ENCODE measurements around the gene MARCHF7. TPM values are rescaled to one million over a fixed set of nuclear protein-coding genes. Genes with fewer than 3 reads are reported as not detected.

The MARCHF7 gene
- total and polyA plus RNA-seq, 2 donors (not counting 1 experiment from before 2014, with no cell fraction given) = 65.6 to 97.1 TPM

- Histone ChIP-seq H3K27ac (ENCODE audit: insufficient read depth, low read length) (no peak overlapping the region), H2AFZ (ENCODE audit: low read length) (no peak overlapping the region), H3K4me2 (ENCODE audit: extremely low read depth, insufficient read depth, low read length) (no peak overlapping the region), H3K9ac (ENCODE audit: insufficient read depth, low read length) (no peak overlapping the region), H3K27me3 (ENCODE audit: control insufficient read depth, insufficient read depth, low read length) (no peaks in the 10 kb centered on the region), H3K36me3 (ENCODE audit: control insufficient read depth, insufficient read depth, low read length) (no peaks in the 10 kb centered on the region), H4K20me1 (ENCODE audit: control insufficient read depth, extremely low read depth, insufficient read depth, low read length) (no peaks in the 10 kb centered on the region), H3K9me3 (ENCODE audit: control insufficient read depth, insufficient read depth, low read depth, low read length) (no peaks in the 10 kb centered on the region), H3K4me3 (replicated peaks in 1 of 4; ENCODE audit: control extremely low read depth in 1 of 4, insufficient read depth in 1 of 4, low read depth in 3 of 4, low read length in 4 of 4) (no peak overlapping the region), H3K4me1 (ENCODE audit: control insufficient read depth, extremely low read depth, insufficient read depth, low read length) (no peaks in the 10 kb centered on the region), H3K79me2 (ENCODE audit: control insufficient read depth, insufficient read depth, low read length) (no peaks in the 10 kb centered on the region)
- TF ChIP-seq CTCF (conservative IDR thresholded peaks at IDR 0.05 in 1 of 2, IDR thresholded peaks at IDR 0.05 in 1 of 2; ENCODE audit: low read depth in 1 of 2, low read length in 2 of 2) (no peak), EZH2 (IDR thresholded peaks at IDR 0.05; ENCODE audit: low read length, missing control alignments) (no peak)
- DNase-seq (ENCODE audit: low read depth in 2 of 2) = no peak
These were observed 8.8 kb upstream of the MARCHF7 start for GRCh38 chr2:159703491-159703890.

GRCh38 chr2:159706385-159706980 is 5.8 kb upstream of the MARCHF7 start:
- peak overlapping the region; percentile 55 for H2AFZ ChIP-seq (ENCODE audit: low read length)
- H4K20me1 ChIP-seq (ENCODE audit: control insufficient read depth, extremely low read depth, insufficient read depth, low read length) = no peaks in the 10 kb centered on the region
- H3K4me1 ChIP-seq (ENCODE audit: control insufficient read depth, extremely low read depth, insufficient read depth, low read length) = no peaks in the 10 kb centered on the region
- no peak overlapping the region for H3K27ac ChIP-seq (ENCODE audit: insufficient read depth, low read length)
- DNase-seq (ENCODE audit: low read depth in 2 of 2) = peak; percentile 21 to 31
- H3K36me3 ChIP-seq (ENCODE audit: control insufficient read depth, insufficient read depth, low read length) = no peaks in the 10 kb centered on the region
- no peaks in the 10 kb centered on the region for H3K27me3 ChIP-seq (ENCODE audit: control insufficient read depth, insufficient read depth, low read length)
- no peaks in the 10 kb centered on the region for H3K9me3 ChIP-seq (ENCODE audit: control insufficient read depth, insufficient read depth, low read depth, low read length)
- peak overlapping the region; percentile 41 for H3K4me2 ChIP-seq (ENCODE audit: extremely low read depth, insufficient read depth, low read length)
- TF ChIP-seq CTCF (conservative IDR thresholded peaks at IDR 0.05 in 1 of 2, IDR thresholded peaks at IDR 0.05 in 1 of 2; ENCODE audit: low read depth in 1 of 2, low read length in 2 of 2) (no peak), EZH2 (IDR thresholded peaks at IDR 0.05; ENCODE audit: low read length, missing control alignments) (no peak)
- H3K9ac ChIP-seq (ENCODE audit: insufficient read depth, low read length) = no peak overlapping the region
- peak overlapping the region in 1 of 4 experiments; percentile 9 for H3K4me3 ChIP-seq (replicated peaks in 1 of 4; ENCODE audit: control extremely low read depth in 1 of 4, insufficient read depth in 1 of 4, low read depth in 3 of 4, low read length in 4 of 4)
- no peaks in the 10 kb centered on the region for H3K79me2 ChIP-seq (ENCODE audit: control insufficient read depth, insufficient read depth, low read length)

- TF ChIP-seq CTCF (conservative IDR thresholded peaks at IDR 0.05 in 1 of 2, IDR thresholded peaks at IDR 0.05 in 1 of 2; ENCODE audit: low read depth in 1 of 2, low read length in 2 of 2) = no peak
- no peak for TF ChIP-seq EZH2 (IDR thresholded peaks at IDR 0.05; ENCODE audit: low read length, missing control alignments)
- Histone ChIP-seq H3K4me1 (ENCODE audit: control insufficient read depth, extremely low read depth, insufficient read depth, low read length) (no peaks in the 10 kb centered on the region), H3K27ac (ENCODE audit: insufficient read depth, low read length) (no peak overlapping the region), H3K4me2 (ENCODE audit: extremely low read depth, insufficient read depth, low read length) (no peak overlapping the region), H3K9me3 (ENCODE audit: control insufficient read depth, insufficient read depth, low read depth, low read length) (no peaks in the 10 kb centered on the region), H2AFZ (ENCODE audit: low read length) (no peak overlapping the region), H3K79me2 (ENCODE audit: control insufficient read depth, insufficient read depth, low read length) (peaks cover 9% of the 10 kb centered on the region), H3K27me3 (ENCODE audit: control insufficient read depth, insufficient read depth, low read length) (no peaks in the 10 kb centered on the region), H3K4me3 (replicated peaks in 1 of 4; ENCODE audit: control extremely low read depth in 1 of 4, insufficient read depth in 1 of 4, low read depth in 3 of 4, low read length in 4 of 4) (no peak overlapping the region), H4K20me1 (ENCODE audit: control insufficient read depth, extremely low read depth, insufficient read depth, low read length) (no peaks in the 10 kb centered on the region), H3K9ac (ENCODE audit: insufficient read depth, low read length) (no peak overlapping the region), H3K36me3 (ENCODE audit: control insufficient read depth, insufficient read depth, low read length) (no peaks in the 10 kb centered on the region)
- no peak for DNase-seq (ENCODE audit: low read depth in 2 of 2)
These were observed 4.1 kb upstream of the MARCHF7 start for GRCh38 chr2:159708066-159708760.

Measured in fibroblast of lung (primary cell).